Adrenal gland (tissue), 5 donors: Measurements from ENCODE around the gene C1QC.

Experiments used
- CTCF ChIP-seq, 6 experiments: fragments of 450-650 bp in 4 of 6; fragments of 200-600 bp in 2 of 6; sonication (generic) in 1 of 6; IDR thresholded peaks; 1 replicate in 5 of 6; 2 replicates in 1 of 6; pipeline versions ENCODE4 v1.5.1 to v1.8.0; 2016 to 2021; ENCODE audit warnings: antibody characterized with exemption in 6 of 6, mild to moderate bottlenecking in 2 of 6, moderate library complexity in 1 of 6
- POLR2A ChIP-seq, 2 donors: fragments of 450-650 bp; IDR thresholded peaks; one replicate each; pipeline ENCODE4 v1.6.1; 2017; ENCODE audit warnings: antibody characterized with exemption in 2 of 2, mild to moderate bottlenecking in 2 of 2, moderate library complexity in 1 of 2
- donor health status: DM: no; HTN: no; CAD: no.

- no peak for TF ChIP-seq CTCF (IDR thresholded peaks at IDR 0.05)
- no peak for TF ChIP-seq POLR2A (IDR thresholded peaks at IDR 0.05)
Observed at GRCh38 chr1:22687191-22687590, 43.8 kb downstream of the C1QC start.
